DND-41 (cell line): ENCODE results near the gene MAP3K12.
A peak's percentile ranks its signal among the peaks of the same experiment; 100 is the strongest.

ENCODE experiments used
- ATAC-seq: fragments of 200-7000 bp; cut with Tn5 transposase; 3 replicates; pipeline ENCODE4 v1.9.1; 2021; ENCODE audit warnings: low read depth; ENCODE audit not compliant: insufficient read depth
- DNase-seq: peaks from one replicate; pipeline ENCODE4 v3.0.0-alpha.2; 2020
- H2AFZ ChIP-seq: 2 replicates; pipeline ENCODE4 v1.6.0; 2012; ENCODE audit warnings: low read depth, low read length
- H3K27ac ChIP-seq: 2 replicates; pipeline ENCODE4 v1.5.1; 2012; ENCODE audit warnings: low read length, inconsistent platforms
- H3K27me3 ChIP-seq: fragments of 200-600 bp; sonication (generic); 2 replicates; pipeline ENCODE4 v1.6.0; 2012; ENCODE audit warnings: low read length, mild to moderate bottlenecking, inconsistent platforms; ENCODE audit not compliant: insufficient read depth, poor library complexity
- H3K36me3 ChIP-seq: 2 replicates; pipeline ENCODE4 v1.5.1; 2012; ENCODE audit warnings: low read length, inconsistent platforms; ENCODE audit not compliant: insufficient read depth
- H3K4me1 ChIP-seq: 2 replicates; pipeline ENCODE4 v1.5.1; 2012; ENCODE audit warnings: mild to moderate bottlenecking, low read length; ENCODE audit not compliant: insufficient read depth
- H3K4me2 ChIP-seq: 2 replicates; pipeline ENCODE4 v1.6.0; 2012; ENCODE audit warnings: mild to moderate bottlenecking, moderate library complexity, low read length, inconsistent platforms; ENCODE audit not compliant: insufficient read depth
- H3K4me3 ChIP-seq, 2 experiments: fragments of 200-600 bp in 1 of 2; shearing (Covaris generic) in 1 of 2; 2 replicates each; pipeline ENCODE4 v1.5.1; 2012 to 2016; ENCODE audit warnings: inconsistent platforms in 2 of 2, low read length in 2 of 2, mild to moderate bottlenecking in 2 of 2, low read depth in 1 of 2, moderate library complexity in 1 of 2
- H3K79me2 ChIP-seq: 2 replicates; pipeline ENCODE4 v1.6.0; 2012; ENCODE audit warnings: low read length, inconsistent platforms; ENCODE audit not compliant: insufficient read depth
- H3K9ac ChIP-seq: 2 replicates; pipeline ENCODE4 v1.6.0; 2012; ENCODE audit warnings: low read depth, mild to moderate bottlenecking, inconsistent platforms, low read length, moderate library complexity
- H3K9me3 ChIP-seq: 2 replicates; pipeline ENCODE4 v1.5.1; 2012; ENCODE audit warnings: low read length, moderate library complexity, mild to moderate bottlenecking, inconsistent platforms; ENCODE audit not compliant: insufficient read depth, severe bottlenecking
- H4K20me1 ChIP-seq: 2 replicates; pipeline ENCODE4 v1.6.0; 2012; ENCODE audit warnings: low read length; ENCODE audit not compliant: insufficient read depth
- CTCF ChIP-seq: IDR thresholded peaks from 2 replicates; pipeline ENCODE4 v1.5.1; 2012; ENCODE audit warnings: borderline replicate concordance, low read length, moderate library complexity, mild to moderate bottlenecking; ENCODE audit not compliant: poor library complexity, severe bottlenecking; ENCODE audit errors: extremely low read depth
- EZH2 ChIP-seq: IDR thresholded peaks from 3 replicates; pipeline ENCODE4 v1.6.1; 2012; ENCODE audit warnings: borderline replicate concordance, low read depth, mild to moderate bottlenecking, moderate library complexity, low read length, inconsistent platforms; ENCODE audit not compliant: severe bottlenecking

MAP3K12 gene

GRCh38 chr12:53485955-53486735, 13.1 kb downstream of the MAP3K12 start:
- H3K79me2 ChIP-seq: no peaks in the 10 kb centered on the region
- no peak for TF ChIP-seq EZH2
- TF ChIP-seq CTCF: no peak
- DNase-seq (no peak), ATAC-seq (no peak)
- H4K20me1 ChIP-seq: peaks cover 34% of the 10 kb centered on the region
- no peak overlapping the region for H3K27ac ChIP-seq
- H3K27me3 ChIP-seq: no peaks in the 10 kb centered on the region
- H3K4me1 ChIP-seq: no peaks in the 10 kb centered on the region
- H3K4me3 ChIP-seq: no peak overlapping the region
- H3K4me2 ChIP-seq: no peak overlapping the region
- H3K9me3 ChIP-seq: no peaks in the 10 kb centered on the region
- H3K36me3 ChIP-seq: peaks cover 68% of the 10 kb centered on the region
- H3K9ac ChIP-seq: no peak overlapping the region
- H2AFZ ChIP-seq: no peak overlapping the region

- Histone ChIP-seq H3K9me3 (no peaks in the 10 kb centered on the region), H3K79me2 (peaks cover 2% of the 10 kb centered on the region; the same call in 1 of the 2 replicates), H3K4me1 (no peaks in the 10 kb centered on the region), H3K27me3 (no peaks in the 10 kb centered on the region), H4K20me1 (peaks cover 40% of the 10 kb centered on the region), H2AFZ (no peak overlapping the region), H3K27ac (no peak overlapping the region), H3K36me3 (peaks cover 79% of the 10 kb centered on the region), H3K4me2 (no peak overlapping the region), H3K4me3 (no peak overlapping the region), H3K9ac (no peak overlapping the region)
- ATAC-seq (no peak), DNase-seq (no peak)
- TF ChIP-seq CTCF (no peak), EZH2 (no peak)
Measured at GRCh38 chr12:53484686-53485575, 14.3 kb downstream of the MAP3K12 start.

- DNase-seq (no peak), ATAC-seq (peak; percentile 9; the same call in 1 of the 3 replicates)
- Histone ChIP-seq H3K4me1 (no peaks in the 10 kb centered on the region), H3K27me3 (no peaks in the 10 kb centered on the region), H3K79me2 (peaks cover 6% of the 10 kb centered on the region; the same call in 1 of the 2 replicates), H4K20me1 (peaks cover 46% of the 10 kb centered on the region), H3K4me2 (no peak overlapping the region), H2AFZ (no peak overlapping the region), H3K9ac (no peak overlapping the region), H3K36me3 (peaks cover 89% of the 10 kb centered on the region), H3K9me3 (no peaks in the 10 kb centered on the region), H3K4me3 (no peak overlapping the region), H3K27ac (no peak overlapping the region)
- TF ChIP-seq EZH2 (no peak), CTCF (no peak)
Measured at GRCh38 chr12:53483979-53484377, 15.3 kb downstream of the MAP3K12 start.
